Esophagus squamous epithelium (tissue), 4 donors: ENCODE measurements around the gene MED12.

Source experiments
- CTCF ChIP-seq, 6 experiments: fragments of 450-650 bp in 4 of 6; fragments of 200-600 bp in 2 of 6; sonication (generic) in 2 of 6; IDR thresholded peaks; one replicate each; pipeline ENCODE4 v1.5.1; 2016 to 2019; ENCODE audit warnings: antibody characterized with exemption in 6 of 6, mild to moderate bottlenecking in 4 of 6, moderate library complexity in 4 of 6
- POLR2A ChIP-seq, 4 donors: fragments of 450-650 bp; IDR thresholded peaks; one replicate each; pipeline ENCODE4 v1.6.1; 2017; ENCODE audit warnings: antibody characterized with exemption in 4 of 4, mild to moderate bottlenecking in 4 of 4, moderate library complexity in 3 of 4

GRCh38 chrX:71102292-71102691 is 16.1 kb upstream of the MED12 start:
- TF ChIP-seq CTCF (IDR thresholded peaks at IDR 0.05): no peak
- TF ChIP-seq POLR2A (IDR thresholded peaks at IDR 0.05): no peak
